Measurements from ENCODE around the gene CCDC182. TPM values are rescaled to one million over a fixed set of nuclear protein-coding genes. Genes with fewer than 3 reads are reported as not detected.

CCDC182 gene
- total and polyA plus RNA-seq, 7 donors = not detected

DNA sequence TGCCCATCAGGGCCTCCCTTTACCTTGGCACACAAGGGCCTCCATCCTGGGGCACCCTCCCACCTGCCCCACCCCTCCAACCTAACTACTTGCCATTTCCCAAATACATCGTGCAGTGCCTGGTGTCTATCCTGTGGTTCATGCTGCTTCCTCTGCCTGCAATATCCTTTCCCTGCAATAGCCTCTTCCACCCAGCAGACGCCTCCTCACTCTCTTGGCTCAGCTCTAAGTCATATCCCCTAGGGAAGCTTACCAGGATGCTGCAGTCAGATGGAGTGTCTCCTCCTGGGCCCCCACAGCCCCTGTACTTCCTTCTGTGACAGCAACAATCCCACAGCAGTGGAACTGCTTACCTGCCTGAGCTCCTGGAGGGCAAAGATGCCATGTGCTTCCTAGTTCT, 36.7 kb downstream of the CCDC182 start:
- TF ChIP-seq POLR2A (IDR thresholded peaks at IDR 0.05) (no peak), EP300 (IDR thresholded peaks at IDR 0.05) (no peak), POLR2AphosphoS5 (IDR thresholded peaks at IDR 0.05) (no peak)
- TF ChIP-seq, protein P1, sequence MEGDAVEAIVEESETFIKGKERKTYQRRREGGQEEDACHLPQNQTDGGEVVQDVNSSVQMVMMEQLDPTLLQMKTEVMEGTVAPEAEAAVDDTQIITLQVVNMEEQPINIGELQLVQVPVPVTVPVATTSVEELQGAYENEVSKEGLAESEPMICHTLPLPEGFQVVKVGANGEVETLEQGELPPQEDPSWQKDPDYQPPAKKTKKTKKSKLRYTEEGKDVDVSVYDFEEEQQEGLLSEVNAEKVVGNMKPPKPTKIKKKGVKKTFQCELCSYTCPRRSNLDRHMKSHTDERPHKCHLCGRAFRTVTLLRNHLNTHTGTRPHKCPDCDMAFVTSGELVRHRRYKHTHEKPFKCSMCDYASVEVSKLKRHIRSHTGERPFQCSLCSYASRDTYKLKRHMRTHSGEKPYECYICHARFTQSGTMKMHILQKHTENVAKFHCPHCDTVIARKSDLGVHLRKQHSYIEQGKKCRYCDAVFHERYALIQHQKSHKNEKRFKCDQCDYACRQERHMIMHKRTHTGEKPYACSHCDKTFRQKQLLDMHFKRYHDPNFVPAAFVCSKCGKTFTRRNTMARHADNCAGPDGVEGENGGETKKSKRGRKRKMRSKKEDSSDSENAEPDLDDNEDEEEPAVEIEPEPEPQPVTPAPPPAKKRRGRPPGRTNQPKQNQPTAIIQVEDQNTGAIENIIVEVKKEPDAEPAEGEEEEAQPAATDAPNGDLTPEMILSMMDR (IDR thresholded peaks at IDR 0.05) = no peak
- intact Hi-C loops (cut with DNase I) = no loop called here
- H3K36me3 ChIP-seq = no peaks in the 10 kb centered on the region
- H3K4me3 ChIP-seq = no peak overlapping the region
- H3K27me3 ChIP-seq = no peaks in the 10 kb centered on the region
- 58 to 67% methylated on average over 2 of the region's 2 CpGs for WGBS, 2 donors
- no peaks in the 10 kb centered on the region for H3K9me3 ChIP-seq
- peak overlapping the region in 1 of 4 donors; percentile 14 for H3K27ac ChIP-seq
- no peak for DNase-seq
- no peaks in the 10 kb centered on the region for H3K4me1 ChIP-seq

DNA sequence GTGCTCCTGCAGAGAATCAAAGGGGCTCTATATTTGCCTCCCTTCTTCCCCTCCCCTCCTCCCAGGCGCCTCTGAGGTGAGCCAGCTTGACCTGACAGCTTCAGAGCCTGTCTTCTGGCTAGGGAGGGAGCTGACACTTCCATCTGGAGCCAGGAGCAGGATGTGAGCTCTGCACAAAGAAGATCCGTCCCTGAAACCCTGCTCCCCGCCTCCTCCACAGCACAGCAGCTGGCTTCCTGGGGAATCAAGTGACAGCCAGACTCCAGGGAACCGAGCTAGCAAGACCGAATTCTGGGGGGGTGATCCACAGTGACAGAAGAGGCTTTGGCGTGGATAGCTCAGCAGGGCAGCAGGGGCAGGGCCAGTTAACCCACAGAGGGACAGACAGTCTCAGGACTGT, 37.2 kb downstream of the CCDC182 start:
- no peak overlapping the region for H3K4me3 ChIP-seq
- intact Hi-C loops (cut with DNase I) = no loop called here
- peak overlapping the region in 1 of 4 donors; percentile 14 for H3K27ac ChIP-seq
- no peaks in the 10 kb centered on the region for H3K9me3 ChIP-seq
- H3K27me3 ChIP-seq = no peaks in the 10 kb centered on the region
- no peak for DNase-seq
- 59 to 70% methylated on average over 6 of the region's 6 CpGs for WGBS, 2 donors
- TF ChIP-seq EP300 (IDR thresholded peaks at IDR 0.05) = no peak
- TF ChIP-seq POLR2AphosphoS5 (IDR thresholded peaks at IDR 0.05) = no peak
- TF ChIP-seq, protein P1 (IDR thresholded peaks at IDR 0.05) = no peak
- no peak for TF ChIP-seq POLR2A (IDR thresholded peaks at IDR 0.05)
- no peaks in the 10 kb centered on the region for H3K36me3 ChIP-seq
- no peaks in the 10 kb centered on the region for H3K4me1 ChIP-seq

DNA sequence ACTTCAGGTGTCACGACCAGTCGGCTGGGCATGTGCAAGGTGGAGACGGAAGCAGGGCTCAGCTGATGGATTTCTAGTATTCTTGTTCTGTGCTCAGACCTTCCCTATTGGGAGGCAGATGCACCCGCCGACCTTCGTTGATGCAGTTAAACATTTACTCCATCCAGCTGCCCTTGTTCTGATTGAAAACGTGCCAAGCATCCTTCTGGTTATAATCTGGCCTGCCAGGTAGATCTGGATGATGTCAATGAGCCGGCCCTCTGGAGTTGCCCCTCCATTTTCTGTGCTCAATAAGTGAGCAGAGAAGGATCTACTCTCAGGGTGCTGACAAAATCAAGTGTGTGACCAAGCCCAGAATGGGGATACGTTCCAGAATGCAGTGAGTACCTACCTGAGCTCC, 38.3 kb downstream of the CCDC182 start:
- Histone ChIP-seq H3K27ac (no peak overlapping the region), H3K27me3 (no peaks in the 10 kb centered on the region), H3K9me3 (no peaks in the 10 kb centered on the region), H3K36me3 (no peaks in the 10 kb centered on the region), H3K4me3 (no peak overlapping the region), H3K4me1 (no peaks in the 10 kb centered on the region)
- 16 to 65% methylated on average over 9 of the region's 9 CpGs for WGBS, 2 donors
- TF ChIP-seq POLR2AphosphoS5 (IDR thresholded peaks at IDR 0.05) = no peak
- TF ChIP-seq POLR2A (IDR thresholded peaks at IDR 0.05) = no peak
- TF ChIP-seq EP300 (IDR thresholded peaks at IDR 0.05) = no peak
- TF ChIP-seq, protein P1 (IDR thresholded peaks at IDR 0.05) = no peak
- no peak for DNase-seq
- intact Hi-C loops (cut with DNase I) = no loop called here

DNA sequence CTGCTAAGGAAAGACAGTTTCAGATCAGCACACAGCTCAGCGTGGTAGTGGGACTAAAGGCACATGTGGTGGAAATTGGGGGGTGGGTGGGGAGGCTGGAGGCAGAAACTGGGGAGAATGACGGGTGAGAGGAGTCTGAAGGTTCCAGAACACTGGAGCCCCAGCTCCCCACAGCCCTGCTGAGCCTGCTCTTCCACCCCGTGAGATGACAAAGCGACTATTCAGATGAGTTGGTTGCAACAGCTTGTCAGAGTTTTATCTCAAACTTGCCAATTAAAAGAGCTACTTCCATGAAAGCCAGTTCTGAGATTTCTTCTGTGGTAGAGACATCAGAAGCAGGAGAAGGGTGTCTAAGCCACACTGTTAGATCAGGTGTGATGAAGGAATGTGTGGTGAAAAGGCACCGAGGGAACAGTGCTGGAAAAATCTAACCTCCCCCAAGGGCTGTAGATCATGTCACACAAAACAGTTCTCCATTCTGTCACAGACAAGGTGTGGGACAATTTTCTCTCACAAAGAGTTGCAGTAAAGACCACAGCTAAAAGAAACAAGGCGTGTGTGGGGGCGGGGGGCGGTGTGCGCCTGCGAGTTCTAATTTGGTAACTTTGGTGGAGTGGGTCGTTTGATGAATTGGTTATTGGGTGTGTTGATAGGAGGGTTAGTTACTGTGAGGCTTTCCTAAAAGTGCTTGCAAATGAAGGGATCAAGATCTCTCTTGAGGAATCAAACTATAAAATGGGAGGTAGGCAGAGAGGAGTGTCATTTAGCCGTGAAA, 39.0 kb downstream of the CCDC182 start:
- TF ChIP-seq POLR2A (IDR thresholded peaks at IDR 0.05) (no peak), EP300 (IDR thresholded peaks at IDR 0.05) (no peak), POLR2AphosphoS5 (IDR thresholded peaks at IDR 0.05) (no peak)
- TF ChIP-seq, protein P1 (IDR thresholded peaks at IDR 0.05) = no peak
- 33 to 63% methylated on average over 12 of the region's 12 CpGs for WGBS, 2 donors

More for the DNA sequence above, 39.0 kb downstream of the CCDC182 start:
- intact Hi-C loops (cut with DNase I) = no loop called here
- Histone ChIP-seq H3K4me3 (no peak overlapping the region), H3K27ac (no peak overlapping the region), H3K27me3 (no peaks in the 10 kb centered on the region), H3K36me3 (no peaks in the 10 kb centered on the region), H3K9me3 (no peaks in the 10 kb centered on the region), H3K4me1 (no peaks in the 10 kb centered on the region)
- no peak for DNase-seq

Measured in sigmoid colon (tissue), 7 donors.